Activated T-helper 2 cell treated with anti-CD3 and anti-CD28 coated beads, Interferon-gamma antibody, Interleukin-2, Interleukin-4, amounts not matched to agents 10 μg/mL and 5 μg/mL and 100 μg/mL, durations not matched to agents 14 hours and 24 hours and 36 hours (primary cell): ENCODE results near the gene PTTG1IP2. TPM values are rescaled to one million over a fixed set of nuclear protein-coding genes. Genes with fewer than 3 reads are reported as not detected.

Source experiments
- DNase-seq: peaks from one replicate; pipeline ENCODE4 v3.0.0; 2021; ENCODE audit warnings: low spot score
- H3K27ac Mint-ChIP-seq: one replicate; pipeline ENCODE4 v1.8.0; 2021; ENCODE audit warnings: mixed read lengths
- H3K27me3 Mint-ChIP-seq: one replicate; pipeline ENCODE4 v1.8.0; 2021; ENCODE audit warnings: low read depth, mixed read lengths
- H3K36me3 Mint-ChIP-seq: one replicate; pipeline ENCODE4 v1.8.0; 2021; ENCODE audit warnings: low read depth, mixed read lengths
- H3K4me1 Mint-ChIP-seq: one replicate; pipeline ENCODE4 v1.8.0; 2021; ENCODE audit warnings: low read depth, mixed read lengths
- H3K4me3 Mint-ChIP-seq: one replicate; pipeline ENCODE4 v1.8.0; 2021; ENCODE audit warnings: low read depth, mild to moderate bottlenecking, moderate library complexity, mixed read lengths
- H3K9me3 Mint-ChIP-seq: one replicate; pipeline ENCODE4 v1.8.0; 2021; ENCODE audit warnings: mixed read lengths
- intact Hi-C: fragments of 100-400 bp; cut with micrococcal nuclease; formaldehyde crosslinking; loops from one replicate; pipeline ENCODE4 v1.15.1; 2023
- total RNA-seq: library from RNA; stranded (reverse); gene quantifications from 2 replicates; pipeline ENCODE4 v1.2.3, GENCODE V29; 2022

PTTG1IP2 gene
- total RNA-seq: not detected in 2 replicates

GRCh38 chr7:90469554-90469953, at the start of gene PTTG1IP2:
Gene PTTG1IP2 (plus strand): TSS chr7:90469639. CDS start chr7:90469787, 148 bp downstream.
- H3K36me3 Mint-ChIP-seq: no peaks in the 10 kb centered on the region
- no peaks in the 10 kb centered on the region for H3K4me1 Mint-ChIP-seq
- H3K4me3 Mint-ChIP-seq: no peak within 1 kb of the TSS
- H3K27ac Mint-ChIP-seq: no peak within 1 kb of the TSS
- peaks cover 9% of the 10 kb centered on the region for H3K9me3 Mint-ChIP-seq
- intact Hi-C loops: no loop called here
- H3K27me3 Mint-ChIP-seq: no peaks in the 10 kb centered on the region
- no peak for DNase-seq

DNA sequence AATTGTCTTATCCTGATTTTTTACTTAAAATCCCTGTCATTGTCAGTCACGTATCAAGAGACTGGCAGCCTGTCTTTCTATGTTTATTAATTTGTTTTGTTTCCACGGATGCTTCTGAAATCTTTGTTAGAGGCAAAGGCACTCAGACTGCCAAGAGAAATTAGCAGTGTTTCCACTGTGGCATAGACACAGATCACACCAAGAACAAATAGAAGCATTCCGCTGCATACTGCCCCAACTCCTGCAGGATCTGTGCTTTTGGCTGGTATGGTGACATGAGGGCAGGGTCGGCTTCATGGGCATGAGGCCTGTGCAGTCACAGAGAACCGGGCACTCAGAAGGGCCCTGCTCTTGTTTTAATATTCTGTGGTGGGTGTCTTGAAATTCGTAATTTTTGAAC, 47.8 kb upstream of the PTTG1IP2 start:
- peaks cover 4% of the 10 kb centered on the region for H3K27me3 Mint-ChIP-seq
- DNase-seq: no peak
- intact Hi-C loops: loop anchor here (10.0 kb wide), 3 partner anchors 193 to 1417 kb away; no protein-coding TSS in a partner anchor
- H3K4me1 Mint-ChIP-seq: peaks cover 21% of the 10 kb centered on the region
- no peak overlapping the region for H3K4me3 Mint-ChIP-seq
- no peaks in the 10 kb centered on the region for H3K9me3 Mint-ChIP-seq
- no peak overlapping the region for H3K27ac Mint-ChIP-seq
- no peaks in the 10 kb centered on the region for H3K36me3 Mint-ChIP-seq

- DNase-seq: no peak
- H3K27me3 Mint-ChIP-seq: peaks cover 5% of the 10 kb centered on the region
- intact Hi-C loops: loop anchor here (1.0 to 10.0 kb wide), 7 partner anchors 21 to 1420 kb away; partner anchors contain the start of genes CLDN12 and GTPBP10
- peak overlapping the region; percentile 9 for H3K4me3 Mint-ChIP-seq
- no peaks in the 10 kb centered on the region for H3K9me3 Mint-ChIP-seq
- H3K4me1 Mint-ChIP-seq: peaks cover 29% of the 10 kb centered on the region
- peak overlapping the region; percentile 80 for H3K27ac Mint-ChIP-seq
- no peaks in the 10 kb centered on the region for H3K36me3 Mint-ChIP-seq
These were observed 44.7 kb upstream of the PTTG1IP2 start for GRCh38 chr7:90424720-90425119.

GRCh38 chr7:90425376-90425775, 44.1 kb upstream of the PTTG1IP2 start:
- intact Hi-C loops: loop anchor here (1.0 to 10.0 kb wide), 6 partner anchors 22 to 1421 kb away; partner anchors contain the start of genes CLDN12 and GTPBP10
- H3K36me3 Mint-ChIP-seq: no peaks in the 10 kb centered on the region
- peak overlapping the region; percentile 9 for H3K4me3 Mint-ChIP-seq
- peak overlapping the region; percentile 80 for H3K27ac Mint-ChIP-seq
- no peaks in the 10 kb centered on the region for H3K9me3 Mint-ChIP-seq
- H3K4me1 Mint-ChIP-seq: peaks cover 29% of the 10 kb centered on the region
- peaks cover 1% of the 10 kb centered on the region for H3K27me3 Mint-ChIP-seq
- DNase-seq: no peak

GRCh38 chr7:90430614-90431460, 38.6 kb upstream of the PTTG1IP2 start:
- Mint-ChIP-seq H3K27ac (no peak overlapping the region), H3K36me3 (no peaks in the 10 kb centered on the region)
- intact Hi-C loops: no loop called here

GRCh38 chr7:90432752-90433151, 36.7 kb upstream of the PTTG1IP2 start:
- H3K27me3 Mint-ChIP-seq: peaks cover 3% of the 10 kb centered on the region
- intact Hi-C loops: no loop called here
- H3K4me1 Mint-ChIP-seq: no peaks in the 10 kb centered on the region
- no peaks in the 10 kb centered on the region for H3K36me3 Mint-ChIP-seq
- H3K4me3 Mint-ChIP-seq: no peak overlapping the region
- no peak for DNase-seq
- no peak overlapping the region for H3K27ac Mint-ChIP-seq
- H3K9me3 Mint-ChIP-seq: peaks cover 4% of the 10 kb centered on the region

More at GRCh38 chr7:90430614-90431460, 38.6 kb upstream of the PTTG1IP2 start:
- peaks cover 10% of the 10 kb centered on the region for H3K4me1 Mint-ChIP-seq
- H3K4me3 Mint-ChIP-seq: no peak overlapping the region
- DNase-seq: no peak
- peaks cover 3% of the 10 kb centered on the region for H3K27me3 Mint-ChIP-seq
- peaks cover 4% of the 10 kb centered on the region for H3K9me3 Mint-ChIP-seq

DNA sequence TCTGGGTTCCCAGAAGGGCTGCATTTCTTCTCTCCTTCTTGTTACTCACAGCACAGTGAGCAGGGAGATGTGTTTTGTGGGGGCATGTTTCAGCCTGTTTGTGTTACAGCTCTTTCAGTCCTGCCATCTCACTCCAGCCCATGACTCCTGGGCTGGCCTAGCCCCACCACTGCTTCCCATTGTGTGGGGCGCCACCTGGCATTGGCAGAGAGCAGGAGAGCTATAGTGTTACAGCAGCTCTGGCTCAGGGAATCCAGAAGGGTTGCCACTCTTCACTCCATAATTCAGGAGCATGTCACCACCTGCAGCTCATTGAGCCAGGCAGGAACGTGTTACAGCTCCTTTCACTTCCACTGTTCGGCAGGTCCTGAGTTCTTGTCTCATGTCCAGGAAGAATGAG, 36.2 kb upstream of the PTTG1IP2 start:
- no peaks in the 10 kb centered on the region for H3K4me1 Mint-ChIP-seq
- intact Hi-C loops: no loop called here
- peaks cover 3% of the 10 kb centered on the region for H3K27me3 Mint-ChIP-seq
- H3K9me3 Mint-ChIP-seq: peaks cover 4% of the 10 kb centered on the region
- no peaks in the 10 kb centered on the region for H3K36me3 Mint-ChIP-seq
- DNase-seq: no peak
- no peak overlapping the region for H3K4me3 Mint-ChIP-seq
- H3K27ac Mint-ChIP-seq: no peak overlapping the region

- Mint-ChIP-seq H3K36me3 (no peaks in the 10 kb centered on the region), H3K9me3 (no peaks in the 10 kb centered on the region), H3K27me3 (peaks cover 4% of the 10 kb centered on the region), H3K4me3 (no peak overlapping the region), H3K4me1 (no peaks in the 10 kb centered on the region), H3K27ac (no peak overlapping the region)
- intact Hi-C loops: no loop called here
- no peak for DNase-seq
These were observed 23.8 kb upstream of the PTTG1IP2 start for GRCh38 chr7:90445633-90446032.

- no peaks in the 10 kb centered on the region for H3K4me1 Mint-ChIP-seq
- H3K9me3 Mint-ChIP-seq: no peaks in the 10 kb centered on the region
These were observed 23.1 kb upstream of the PTTG1IP2 start for GRCh38 chr7:90446137-90446899.

GRCh38 chr7:90453259-90453891, 16.1 kb upstream of the PTTG1IP2 start:
- H3K27me3 Mint-ChIP-seq: peaks cover 15% of the 10 kb centered on the region
- no peak overlapping the region for H3K4me3 Mint-ChIP-seq
- no peak for DNase-seq
- intact Hi-C loops: no loop called here
- H3K27ac Mint-ChIP-seq: no peak overlapping the region
- H3K36me3 Mint-ChIP-seq: no peaks in the 10 kb centered on the region
- peaks cover 3% of the 10 kb centered on the region for H3K4me1 Mint-ChIP-seq
- no peaks in the 10 kb centered on the region for H3K9me3 Mint-ChIP-seq

More at GRCh38 chr7:90446137-90446899, 23.1 kb upstream of the PTTG1IP2 start:
- DNase-seq: no peak
- H3K36me3 Mint-ChIP-seq: no peaks in the 10 kb centered on the region
- H3K4me3 Mint-ChIP-seq: no peak overlapping the region
- intact Hi-C loops: no loop called here
- no peak overlapping the region for H3K27ac Mint-ChIP-seq
- peaks cover 10% of the 10 kb centered on the region for H3K27me3 Mint-ChIP-seq

DNA sequence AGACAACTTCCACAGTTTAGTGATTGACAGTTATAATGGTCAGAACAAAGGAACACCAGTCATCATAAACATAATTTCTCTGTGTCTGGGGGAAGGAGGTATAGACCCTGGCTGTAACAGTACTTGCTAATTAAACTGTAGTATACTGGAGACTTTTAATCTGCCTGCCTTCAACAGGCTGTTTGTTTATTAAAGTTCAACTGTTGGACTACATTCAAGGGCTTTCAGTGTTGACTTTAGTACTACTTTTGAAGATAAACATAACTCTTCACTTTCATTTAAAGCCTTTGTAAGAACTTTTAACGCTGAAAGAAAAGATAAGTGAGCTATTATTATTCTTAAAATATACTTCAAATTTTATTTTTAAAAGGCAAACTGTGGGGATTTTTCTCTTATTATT, 15.5 kb upstream of the PTTG1IP2 start:
- no peak for DNase-seq
- peaks cover 3% of the 10 kb centered on the region for H3K4me1 Mint-ChIP-seq
- peaks cover 15% of the 10 kb centered on the region for H3K27me3 Mint-ChIP-seq
- no peak overlapping the region for H3K27ac Mint-ChIP-seq
- no peaks in the 10 kb centered on the region for H3K36me3 Mint-ChIP-seq
- H3K4me3 Mint-ChIP-seq: no peak overlapping the region
- intact Hi-C loops: no loop called here
- H3K9me3 Mint-ChIP-seq: no peaks in the 10 kb centered on the region

- no peak for DNase-seq
- peaks cover 15% of the 10 kb centered on the region for H3K27me3 Mint-ChIP-seq
- no peak overlapping the region for H3K4me3 Mint-ChIP-seq
- no peaks in the 10 kb centered on the region for H3K36me3 Mint-ChIP-seq
- no peak overlapping the region for H3K27ac Mint-ChIP-seq
- H3K9me3 Mint-ChIP-seq: no peaks in the 10 kb centered on the region
- peaks cover 3% of the 10 kb centered on the region for H3K4me1 Mint-ChIP-seq
- intact Hi-C loops: loop anchor here (1.0 kb wide), 2 partner anchors 174 to 579 kb away; no protein-coding TSS in a partner anchor
These were observed 14.0 kb upstream of the PTTG1IP2 start for GRCh38 chr7:90455163-90456030.
